VCaP (cell line): ENCODE results near the gene ERG.
A peak's percentile ranks its signal among the peaks of the same experiment; 100 is the strongest.

Experiments
- H3K27ac ChIP-seq: fragments of 450-650 bp; 2 replicates; pipeline ENCODE4 v1.5.1; 2017
- CTCF ChIP-seq: fragments of 450-650 bp; conservative IDR thresholded peaks from 2 replicates; pipeline ENCODE4 v1.5.1; 2017; ENCODE audit warnings: mild to moderate bottlenecking, moderate library complexity

Gene ERG

DNA sequence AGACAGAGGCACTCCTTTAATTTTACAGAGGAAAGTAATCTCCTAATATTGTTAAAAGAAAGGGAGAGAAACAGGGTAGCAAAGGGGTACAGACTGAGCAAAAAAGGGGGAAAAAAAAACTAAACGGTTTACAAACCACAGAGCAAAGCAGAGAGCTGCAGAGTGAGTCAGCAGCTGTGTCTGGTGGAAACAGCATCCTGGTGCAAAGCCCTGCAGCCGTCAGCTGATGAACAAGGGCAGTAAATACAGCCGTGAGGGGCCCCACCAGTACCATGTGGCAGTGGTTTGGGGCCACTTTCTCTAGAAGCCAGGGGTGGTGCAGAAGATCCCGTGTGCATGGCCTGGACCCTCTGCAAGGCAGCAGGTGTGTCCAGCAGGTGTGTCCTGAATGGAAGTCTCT, 111.3 kb downstream of the ERG start:
- no peak for TF ChIP-seq CTCF

GRCh38 chr21:38385427-38386175, 112.7 kb downstream of the ERG start:
- H3K27ac ChIP-seq, result no peak overlapping the region; the same call in 1 of the 2 replicates
- TF ChIP-seq CTCF, result no peak

More for the DNA sequence above, 111.3 kb downstream of the ERG start:
- H3K27ac ChIP-seq, result peak overlapping the region; percentile 24; the same call in 1 of the 2 replicates

DNA sequence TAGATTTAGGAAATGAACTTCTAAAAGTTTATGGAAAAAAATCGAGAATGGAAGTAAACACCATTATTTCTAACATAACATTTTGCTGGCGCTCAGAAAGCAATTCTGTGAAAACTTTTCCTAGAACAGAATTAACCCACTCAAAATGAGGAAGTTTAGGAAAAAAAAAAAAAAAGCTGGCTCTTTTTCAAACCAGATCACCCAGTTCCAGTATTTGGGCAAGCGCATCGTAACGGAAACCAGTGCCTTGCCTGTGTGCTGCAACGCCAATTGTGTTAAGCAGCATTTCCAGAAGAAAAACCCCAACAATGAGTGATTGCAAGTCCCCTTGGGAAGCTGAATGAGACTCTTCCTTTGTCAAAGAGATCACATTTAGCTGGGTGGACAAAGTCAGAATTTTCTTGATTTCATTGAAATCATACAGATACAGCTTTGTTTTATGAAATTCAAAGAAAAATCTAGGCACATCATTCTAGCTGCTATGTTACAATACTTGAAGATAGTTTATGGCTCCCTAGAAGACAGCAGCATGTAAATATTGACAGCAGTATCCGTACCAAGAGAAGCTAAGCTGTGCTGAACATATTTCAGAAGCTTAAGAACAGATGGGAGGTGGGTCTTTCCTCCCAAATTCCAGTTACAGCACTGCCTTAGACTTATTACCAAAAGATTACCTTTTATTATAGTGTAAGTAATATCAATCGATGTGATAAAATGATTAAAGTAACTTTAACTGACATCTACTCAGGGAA, 113.4 kb downstream of the ERG start:
- H3K27ac ChIP-seq, result no peak overlapping the region; the same call in 1 of the 2 replicates
- TF ChIP-seq CTCF, result no peak

DNA sequence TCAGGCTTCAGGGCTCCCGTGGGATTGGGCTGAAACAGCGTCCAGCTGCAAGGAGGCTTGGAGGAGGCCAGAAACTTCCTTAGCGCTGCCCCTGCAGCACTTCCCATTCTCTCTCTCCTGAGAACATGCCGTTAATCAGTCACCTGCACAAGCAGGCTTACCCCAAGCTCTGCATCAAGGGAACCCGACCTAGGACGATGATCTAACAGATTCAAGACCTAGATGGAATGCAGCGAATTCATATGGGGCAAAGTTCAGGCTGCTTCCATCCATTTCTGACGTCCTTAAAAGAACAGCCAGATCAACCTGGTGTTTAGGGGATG, 114.1 kb downstream of the ERG start:
- H3K27ac ChIP-seq, result no peak overlapping the region
- TF ChIP-seq CTCF, result no peak

GRCh38 chr21:38383411-38384237, 114.7 kb downstream of the ERG start:
- no peak overlapping the region for H3K27ac ChIP-seq

DNA sequence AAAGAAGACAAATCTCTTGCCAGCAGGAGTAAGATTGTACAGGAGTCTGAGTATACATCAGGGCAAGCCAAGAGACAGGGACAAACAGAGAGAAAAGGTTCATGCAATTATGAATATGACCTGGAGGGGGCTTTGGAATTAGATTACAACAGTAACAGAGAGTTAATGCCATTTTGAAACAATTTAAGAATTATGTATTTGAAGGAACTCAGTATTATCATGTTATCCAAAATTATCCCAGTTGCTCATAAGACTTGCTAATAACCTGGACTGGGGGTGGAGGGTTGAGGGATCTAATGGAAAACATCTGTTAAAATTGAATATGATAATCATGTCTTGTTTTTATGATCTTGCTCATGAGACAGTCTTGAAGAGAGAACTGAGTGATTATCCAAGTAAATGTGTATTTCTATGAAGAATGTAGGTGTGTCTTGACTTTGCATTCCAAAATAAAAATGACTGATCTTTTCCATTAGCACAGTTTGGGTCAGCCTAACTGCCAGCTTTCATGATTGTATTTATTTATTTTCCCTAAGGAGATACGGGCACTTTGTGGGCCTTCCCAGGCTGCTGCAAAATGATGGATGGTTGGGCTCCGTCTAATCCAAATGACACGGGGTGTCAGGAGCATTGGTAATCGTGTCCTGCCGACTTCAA, 117.7 kb downstream of the ERG start:
- no peak overlapping the region for H3K27ac ChIP-seq
- peak; percentile 66 for TF ChIP-seq CTCF

More at GRCh38 chr21:38383411-38384237, 114.7 kb downstream of the ERG start:
- TF ChIP-seq CTCF, result no peak

GRCh38 chr21:38379147-38379546, 119.1 kb downstream of the ERG start:
- TF ChIP-seq CTCF, result no peak
- no peak overlapping the region for H3K27ac ChIP-seq
